ENCODE results near the gene IGDCC3. TPM values are rescaled to one million over a fixed set of nuclear protein-coding genes. Genes with fewer than 3 reads are reported as not detected.

The IGDCC3 gene
- total RNA-seq, 1 donor from 2014 or later = 0.13 TPM

GRCh38 chr15:65330934-65331645 lies 46.7 kb downstream of the IGDCC3 start:
- TF ChIP-seq CTCF (IDR thresholded peaks at IDR 0.05; ENCODE audit: insufficient read depth, low read length, poor library complexity, severe bottlenecking) = no peak

GRCh38 chr15:65329984-65330735 lies 47.6 kb downstream of the IGDCC3 start:
- no peaks in the 10 kb centered on the region for H3K36me3 ChIP-seq (ENCODE audit: control insufficient read depth, insufficient read depth, low read length)
- no peak for TF ChIP-seq CTCF (IDR thresholded peaks at IDR 0.05; ENCODE audit: insufficient read depth, low read length, poor library complexity, severe bottlenecking)
- peaks cover 41% of the 10 kb centered on the region for H3K27me3 ChIP-seq (ENCODE audit: control insufficient read depth, insufficient read depth, low read length)
- no peak for DNase-seq (ENCODE audit: low read depth)
- H3K4me3 ChIP-seq (ENCODE audit: low read depth, low read length) = no peak overlapping the region

More at GRCh38 chr15:65330934-65331645, 46.7 kb downstream of the IGDCC3 start:
- no peaks in the 10 kb centered on the region for H3K36me3 ChIP-seq (ENCODE audit: control insufficient read depth, insufficient read depth, low read length)
- no peak for DNase-seq (ENCODE audit: low read depth)
- no peak overlapping the region for H3K4me3 ChIP-seq (ENCODE audit: low read depth, low read length)
- H3K27me3 ChIP-seq (ENCODE audit: control insufficient read depth, insufficient read depth, low read length) = peaks cover 48% of the 10 kb centered on the region

GRCh38 chr15:65329288-65329983 lies 48.4 kb downstream of the IGDCC3 start:
- Histone ChIP-seq H3K36me3 (ENCODE audit: control insufficient read depth, insufficient read depth, low read length) (no peaks in the 10 kb centered on the region), H3K27me3 (ENCODE audit: control insufficient read depth, insufficient read depth, low read length) (peaks cover 33% of the 10 kb centered on the region), H3K4me3 (ENCODE audit: low read depth, low read length) (no peak overlapping the region)
- no peak for DNase-seq (ENCODE audit: low read depth)
- TF ChIP-seq CTCF (IDR thresholded peaks at IDR 0.05; ENCODE audit: insufficient read depth, low read length, poor library complexity, severe bottlenecking) = no peak

GRCh38 chr15:65328506-65329287 lies 49.1 kb downstream of the IGDCC3 start:
- Histone ChIP-seq H3K36me3 (ENCODE audit: control insufficient read depth, insufficient read depth, low read length) (no peaks in the 10 kb centered on the region), H3K4me3 (ENCODE audit: low read depth, low read length) (no peak overlapping the region), H3K27me3 (ENCODE audit: control insufficient read depth, insufficient read depth, low read length) (peaks cover 30% of the 10 kb centered on the region)
- no peak for TF ChIP-seq CTCF (IDR thresholded peaks at IDR 0.05; ENCODE audit: insufficient read depth, low read length, poor library complexity, severe bottlenecking)
- no peak for DNase-seq (ENCODE audit: low read depth)

GRCh38 chr15:65327651-65328393 lies 50.0 kb downstream of the IGDCC3 start:
- no peak for TF ChIP-seq CTCF (IDR thresholded peaks at IDR 0.05; ENCODE audit: insufficient read depth, low read length, poor library complexity, severe bottlenecking)
- Histone ChIP-seq H3K4me3 (ENCODE audit: low read depth, low read length) (no peak overlapping the region), H3K27me3 (ENCODE audit: control insufficient read depth, insufficient read depth, low read length) (peaks cover 24% of the 10 kb centered on the region), H3K36me3 (ENCODE audit: control insufficient read depth, insufficient read depth, low read length) (no peaks in the 10 kb centered on the region)
- DNase-seq (ENCODE audit: low read depth) = no peak
